UCSD-AML1 (cell line): ENCODE measurements around the gene MBIP.

ENCODE experiments used
- DNase-seq: peaks from one replicate; lab custom pipeline; 2025; ENCODE audit not compliant: unreplicated experiment; lab: John Stamatoyannopoulos, UW

MBIP gene

GRCh38 chr14:36313898-36314297, 6.5 kb downstream of the MBIP start:
- DNase-seq, result no peak

DNA sequence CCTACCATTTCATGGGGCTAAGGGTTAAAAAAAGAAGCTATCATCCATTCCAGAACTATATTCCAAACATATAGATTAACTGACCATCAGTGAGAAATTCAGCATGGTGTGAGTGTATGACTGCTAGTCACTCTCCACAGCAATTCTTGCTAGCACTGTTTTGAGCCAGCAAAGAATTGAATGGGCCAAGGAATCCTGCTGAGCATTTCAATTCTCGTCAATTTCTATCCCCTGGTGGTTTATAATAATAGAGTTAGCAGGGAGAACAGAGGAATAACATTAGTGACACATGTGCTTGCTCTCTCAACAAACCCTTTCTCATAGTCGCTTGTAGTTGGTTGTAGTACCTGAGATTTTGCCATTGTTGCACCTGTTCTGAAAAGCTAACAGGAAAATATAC, 7.2 kb downstream of the MBIP start:
- DNase-seq, result no peak

DNA sequence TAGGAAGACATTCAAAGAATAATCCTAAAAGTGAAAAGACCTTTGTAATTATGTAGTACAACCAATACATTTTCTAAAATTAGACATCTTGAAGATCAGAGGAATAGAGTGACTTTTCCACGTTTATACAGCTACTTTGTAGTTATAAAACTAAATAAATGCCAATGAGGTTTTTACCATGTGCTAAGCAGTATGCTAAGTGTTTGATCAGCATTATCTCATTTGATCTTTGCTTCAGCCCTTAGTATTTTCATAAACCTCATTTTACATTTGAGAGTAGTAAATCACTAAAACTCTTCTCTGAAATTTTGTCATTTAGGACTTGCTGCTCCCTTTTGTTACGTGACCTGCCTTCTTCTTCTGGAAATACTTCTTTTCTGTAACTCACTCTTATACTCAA, 13.6 kb downstream of the MBIP start:
- DNase-seq, result no peak

DNA sequence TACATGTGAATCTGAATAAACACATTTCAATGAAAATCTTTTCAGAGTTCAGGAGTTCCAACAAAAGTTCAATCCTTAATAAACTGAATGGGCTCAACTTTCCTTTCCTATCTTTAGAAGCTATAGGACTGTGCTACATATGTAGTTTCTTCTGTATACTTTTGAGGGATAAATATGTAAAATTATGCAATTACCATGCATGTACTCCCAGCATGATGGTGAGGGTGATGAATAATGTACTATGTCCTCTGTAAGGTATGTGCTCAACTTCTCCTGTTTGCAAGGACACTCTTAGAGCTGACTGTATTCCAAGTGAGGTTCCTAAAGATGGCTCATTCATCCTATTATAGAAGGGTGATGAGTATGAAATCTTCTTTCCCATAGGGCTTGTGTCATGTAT, 15.5 kb downstream of the MBIP start:
- no peak for DNase-seq

DNA sequence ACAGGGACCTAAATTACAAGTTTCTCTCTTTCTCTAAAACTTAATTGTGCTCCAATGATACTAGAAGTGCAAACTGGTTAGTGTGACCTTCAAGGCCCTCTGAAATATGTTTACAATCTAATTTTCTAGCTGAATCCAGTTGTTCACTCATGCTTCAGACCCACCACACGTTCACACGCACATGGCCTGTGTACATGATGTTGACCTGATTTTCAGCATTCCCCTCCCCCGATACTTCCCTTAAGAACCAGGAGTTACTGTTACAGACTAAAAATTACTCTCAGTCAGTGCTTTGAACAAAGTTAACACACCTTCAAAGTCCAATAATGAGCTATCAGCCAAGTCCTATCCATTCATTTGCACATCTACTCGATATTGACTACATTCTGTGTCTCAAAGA, 16.5 kb downstream of the MBIP start:
- no peak for DNase-seq

- DNase-seq, result no peak
Observed at GRCh38 chr14:36302823-36303222, 17.6 kb downstream of the MBIP start.

GRCh38 chr14:36301159-36301558, 19.3 kb downstream of the MBIP start:
- DNase-seq, result no peak

GRCh38 chr14:36300337-36300736, 20.1 kb downstream of the MBIP start:
- no peak for DNase-seq

DNA sequence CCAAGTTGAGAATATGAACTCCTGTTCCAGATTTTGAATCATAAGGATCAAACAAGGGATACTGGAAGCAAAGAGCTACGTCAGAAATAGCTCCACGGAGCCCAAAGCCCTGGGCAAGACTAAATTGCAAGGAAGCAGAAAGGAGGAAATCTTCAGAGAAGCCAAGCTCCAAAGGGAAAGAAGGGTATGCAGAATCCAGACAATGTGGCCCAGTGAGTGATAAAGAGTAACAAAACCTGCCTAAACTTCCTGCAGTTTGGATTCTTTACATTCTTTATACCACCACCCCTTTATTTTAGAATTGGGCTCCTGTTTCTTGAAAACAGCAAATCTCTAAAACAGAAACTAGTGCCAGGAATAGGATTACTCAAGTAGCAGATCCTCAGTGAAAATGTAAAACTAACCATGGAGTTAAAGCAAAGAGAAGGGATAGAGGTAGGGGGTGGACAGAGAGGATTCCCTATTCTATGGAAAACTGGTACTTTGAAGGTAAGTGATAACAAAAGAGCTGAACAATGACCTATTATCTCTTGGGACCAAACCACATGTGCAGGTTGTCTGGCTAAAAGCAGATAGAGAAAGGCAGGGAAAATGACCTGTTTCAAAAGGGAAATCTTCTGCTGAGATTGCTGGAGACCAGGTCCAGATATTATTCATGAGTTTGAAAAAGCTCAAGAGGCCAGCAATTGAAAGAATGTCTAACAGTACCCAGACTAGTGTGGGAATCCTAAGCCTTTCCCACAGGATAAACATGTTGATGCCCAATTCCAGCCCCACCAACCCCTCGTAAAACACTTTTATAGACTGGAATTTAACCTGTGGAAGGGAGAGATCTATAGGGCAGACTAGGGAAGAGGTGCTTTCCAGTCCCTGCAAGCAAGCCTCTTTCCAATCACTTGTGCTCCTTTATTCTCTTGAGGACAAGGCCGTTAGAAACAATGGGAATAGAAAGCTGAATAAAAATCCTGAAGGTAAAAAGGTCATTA, 24.5 kb downstream of the MBIP start:
- no peak for DNase-seq

GRCh38 chr14:36294543-36294942, 25.9 kb downstream of the MBIP start:
- DNase-seq, result no peak

GRCh38 chr14:36293824-36294223, 26.6 kb downstream of the MBIP start:
- peak; percentile 9 for DNase-seq

- DNase-seq, result no peak
Observed at GRCh38 chr14:36289954-36290353, 30.5 kb downstream of the MBIP start.

- DNase-seq, result no peak
Observed at GRCh38 chr14:36288496-36288895, 31.9 kb downstream of the MBIP start.

DNA sequence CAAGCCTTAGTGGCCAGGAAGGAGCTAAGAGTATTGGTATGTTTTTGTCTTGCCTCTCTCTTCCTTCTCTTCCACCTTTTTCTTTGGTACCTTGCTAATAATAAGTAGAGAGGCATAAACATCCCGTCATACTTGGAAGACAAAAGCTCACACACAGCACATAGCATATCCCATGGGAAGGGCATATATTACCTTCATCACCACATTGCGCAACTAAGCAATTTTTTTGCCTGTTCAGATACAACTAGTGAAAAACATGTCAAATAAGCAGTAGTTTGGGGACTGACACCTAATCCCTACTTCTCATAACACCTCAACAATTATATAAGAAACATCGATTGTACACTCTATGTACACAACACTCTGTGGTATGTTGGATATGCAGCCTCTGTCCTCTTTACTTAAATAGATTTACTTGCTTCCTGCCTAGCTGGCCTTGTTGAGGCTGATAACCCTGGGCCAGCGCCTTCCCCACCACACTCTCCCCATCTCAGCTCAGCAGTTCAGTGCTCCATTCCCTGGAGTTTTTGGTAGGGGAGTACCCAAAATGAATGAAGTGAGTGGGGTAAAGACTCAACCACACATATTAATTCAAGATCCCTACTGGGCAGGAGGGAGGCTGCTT, 35.4 kb downstream of the MBIP start:
- peak; percentile 20 for DNase-seq

DNA sequence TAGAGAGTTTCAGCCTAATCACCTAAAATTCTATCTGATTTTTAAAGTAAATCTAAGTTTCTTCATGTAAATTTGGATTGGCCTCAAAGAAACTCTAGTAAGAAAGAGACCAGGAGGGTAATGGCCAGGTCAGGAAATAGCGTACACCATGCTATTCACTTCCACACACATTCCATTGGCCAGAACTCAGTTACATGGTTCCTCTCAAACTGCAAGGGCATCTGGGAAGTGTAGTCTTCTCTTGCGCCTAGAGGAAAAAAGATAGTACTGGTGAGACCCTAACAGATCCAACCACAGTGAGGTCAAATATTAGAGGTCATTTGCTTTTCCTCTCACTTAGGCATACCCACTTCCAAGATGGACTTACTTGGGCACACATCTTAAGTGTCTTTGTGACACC, 39.1 kb downstream of the MBIP start:
- DNase-seq, result no peak

DNA sequence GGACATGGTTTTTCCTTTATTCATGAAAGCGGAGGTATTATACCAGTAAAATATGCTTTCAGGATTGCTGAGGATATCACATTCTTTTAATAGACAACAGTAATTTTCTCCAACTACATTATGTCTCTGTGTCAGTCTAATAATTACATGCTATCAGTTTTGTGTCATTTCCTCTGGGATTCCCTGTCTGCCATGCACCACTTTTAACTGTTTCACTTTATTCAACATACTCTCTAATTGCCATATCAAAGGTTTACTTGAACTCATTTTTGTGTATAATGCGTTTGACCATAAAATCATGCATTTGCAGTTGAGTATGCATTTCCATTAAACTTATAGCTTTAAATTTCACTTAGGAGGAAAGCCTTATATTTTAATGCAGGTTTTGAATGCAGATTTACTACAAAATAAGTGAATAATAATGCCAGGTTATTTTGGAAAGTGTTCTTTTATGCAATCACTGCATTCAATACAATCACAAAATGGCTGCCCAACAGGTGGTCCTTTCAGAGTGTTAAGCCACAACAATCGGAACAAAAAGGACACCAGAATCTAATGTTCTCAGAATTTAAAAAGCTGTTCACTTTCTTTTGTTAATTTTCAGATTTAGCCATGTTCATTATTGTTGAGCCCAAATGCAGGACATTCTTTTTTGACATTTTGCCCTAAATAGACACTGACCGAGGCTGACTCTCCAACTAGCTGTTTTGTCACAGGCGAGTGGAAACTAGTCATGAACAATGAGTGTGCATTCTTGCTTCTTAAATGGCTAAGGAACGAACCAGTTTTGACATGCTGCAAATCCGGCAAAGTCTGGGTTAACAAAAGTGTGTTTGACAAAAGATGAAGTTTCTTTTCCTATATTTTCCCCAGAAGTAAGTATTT, 40.9 kb downstream of the MBIP start:
- no peak for DNase-seq

DNA sequence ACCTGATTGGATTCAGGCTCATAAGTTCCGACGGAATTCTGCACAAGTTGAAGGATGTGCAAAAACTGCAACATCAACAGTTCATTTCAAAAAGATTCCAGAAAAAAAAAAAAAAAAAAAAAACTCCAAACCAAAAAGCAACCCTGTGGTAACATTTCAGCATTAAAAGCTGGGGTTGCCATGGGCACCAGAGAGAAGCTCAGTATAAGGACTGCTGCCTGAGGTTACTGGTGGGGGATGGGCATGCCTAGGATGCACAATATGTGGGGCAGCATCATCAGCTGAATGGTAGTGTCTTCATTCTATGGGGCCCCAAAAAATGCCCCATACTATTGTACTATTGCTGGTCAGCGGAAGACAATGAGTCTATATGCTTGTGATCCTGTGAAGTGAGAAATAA, 44.7 kb downstream of the MBIP start:
- no peak for DNase-seq

DNA sequence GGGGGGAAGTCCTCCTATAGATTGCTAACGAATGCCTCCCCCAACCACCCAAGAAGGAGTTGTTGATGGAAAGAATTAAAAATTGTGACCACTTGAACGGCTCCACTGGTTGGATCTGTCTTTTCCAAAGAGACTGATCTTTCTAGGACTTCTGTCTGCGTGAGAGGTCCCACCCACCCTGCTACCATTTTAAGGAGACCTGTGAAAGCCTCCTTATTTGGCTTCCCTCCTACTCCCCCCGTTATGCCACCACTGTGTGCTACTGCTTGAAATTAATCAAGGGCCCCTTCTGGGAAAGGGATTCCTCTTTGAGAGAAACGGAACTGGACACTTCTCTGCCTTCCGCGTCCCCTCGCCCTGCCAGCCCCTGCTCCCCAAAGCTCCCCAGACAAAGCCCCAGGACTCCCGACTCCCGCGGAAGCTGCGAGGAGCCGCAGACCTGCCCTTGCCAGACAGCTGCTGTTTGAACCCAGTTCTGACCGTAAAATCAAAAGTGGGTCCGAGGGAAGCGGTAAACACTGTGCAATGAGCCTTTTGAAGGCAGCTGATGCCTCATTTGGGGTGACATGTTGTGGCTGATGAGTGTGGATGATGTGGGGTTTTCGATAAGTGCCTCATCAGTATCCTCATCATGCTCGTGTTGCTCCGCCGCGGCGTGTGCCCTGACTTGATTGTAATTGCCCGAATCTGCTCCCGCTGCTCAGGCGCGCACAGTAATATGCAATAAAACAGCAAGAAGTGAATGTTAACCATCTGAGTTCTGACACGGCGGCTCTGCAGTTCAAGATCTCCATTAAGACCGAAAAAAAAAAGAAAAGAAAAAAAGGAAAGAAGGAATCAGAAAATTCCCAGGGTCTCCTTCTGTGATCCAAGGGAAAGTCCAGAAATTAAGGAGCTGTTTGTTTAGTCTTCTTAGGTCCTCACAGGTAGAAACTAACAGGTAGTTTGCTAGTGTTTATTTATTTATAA, 48.2 kb downstream of the MBIP start:
- DNase-seq, result no peak

GRCh38 chr14:36271222-36271621, 49.2 kb downstream of the MBIP start:
- no peak for DNase-seq

DNA sequence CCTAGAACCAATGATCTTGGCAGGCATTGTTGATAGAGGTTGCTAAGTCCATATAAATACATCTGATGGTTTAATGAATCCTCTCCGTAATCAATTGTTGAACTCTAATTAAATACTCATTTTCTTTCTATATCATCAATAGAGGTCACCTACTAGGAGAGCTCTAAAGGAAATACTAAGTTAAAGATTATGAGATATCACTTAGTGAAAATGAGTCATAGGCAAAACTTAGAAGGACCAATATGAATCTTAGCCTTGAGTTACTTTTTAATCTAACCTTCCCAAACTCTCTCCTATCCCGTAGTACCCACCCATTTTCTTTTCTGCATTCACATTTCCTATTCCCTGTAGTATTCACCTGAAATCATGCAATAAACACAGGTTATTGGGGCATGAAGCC, 50.2 kb downstream of the MBIP start:
- DNase-seq, result no peak
